Endothelial cell of umbilical vein (primary cell): ENCODE data around the gene CHRND. TPM values are rescaled to one million over a fixed set of nuclear protein-coding genes. Genes with fewer than 3 reads are reported as not detected.

ENCODE experiments used
- BruUV-seq: library from RNA; stranded (reverse); fragments of 400-500 nt; replicated peaks from 2 replicates; lab custom pipeline; 2021; lab: Mats Ljungman, UMichigan
- CTCF ChIA-PET: fragments of 300-600, 350-600 bp; sonication (Branson Sonifier 250); formaldehyde crosslinking; loops from one replicate; lab custom pipeline; 2021; ENCODE audit warnings: antibody characterized with exemption, inconsistent platforms; lab: Charles Lee
- POLR2A ChIA-PET: fragments of 300-600, 350-600 bp; sonication (Branson Sonifier 250); formaldehyde crosslinking; loops from one replicate; lab custom pipeline; 2021; ENCODE audit warnings: antibody characterized with exemption, inconsistent platforms; lab: Charles Lee
- DNase-seq: peaks from one replicate; pipeline ENCODE4 v3.0.0-alpha.2; 2011; ENCODE audit warnings: low read depth, low spot score
- FAIRE-seq: peaks from 2 replicates; lab custom pipeline; 2011; peaks lifted over from hg19 to GRCh38; lab: Jason Lieb, UNC
- H2AFZ ChIP-seq: 2 replicates; pipeline ENCODE4 v1.6.0; 2012; ENCODE audit warnings: low read depth, low read length, control low read depth, inconsistent platforms
- H3K27ac ChIP-seq: 2 replicates; pipeline ENCODE4 v1.5.1; 2011; ENCODE audit warnings: low read depth, mild to moderate bottlenecking, control low read depth, low read length, moderate library complexity; ENCODE audit not compliant: insufficient read depth
- H3K27me3 ChIP-seq, 2 experiments: 2 replicates each; pipeline versions ENCODE4 v1.6.0 to v1.6.1; 2011; ENCODE audit warnings: low read length in 2 of 2, mixed read lengths in 1 of 2; ENCODE audit not compliant: control insufficient read depth in 2 of 2, insufficient read depth in 2 of 2
- H3K36me3 ChIP-seq, 2 experiments: 2 replicates in 1 of 2; 3 replicates in 1 of 2; pipeline ENCODE4 v1.5.1; 2011; ENCODE audit warnings: low read length in 2 of 2, mild to moderate bottlenecking in 1 of 2, moderate library complexity in 1 of 2; ENCODE audit not compliant: control insufficient read depth in 2 of 2, insufficient read depth in 2 of 2; ENCODE audit errors: extremely low read depth in 1 of 2
- H3K4me1 ChIP-seq: 3 replicates; pipeline ENCODE4 v1.5.1; 2011; ENCODE audit warnings: mild to moderate bottlenecking, low read length; ENCODE audit not compliant: control insufficient read depth, insufficient read depth; ENCODE audit errors: extremely low read depth
- H3K4me2 ChIP-seq: 2 replicates; pipeline ENCODE4 v1.6.1; 2011; ENCODE audit warnings: low read length, control low read depth, mixed read lengths; ENCODE audit not compliant: insufficient read depth
- H3K4me3 ChIP-seq, 3 experiments: fragments of 200-600 bp in 1 of 3; sonication (generic), shearing (Covaris generic) in 1 of 3; replicated peaks in 1 of 3; 2 replicates each; pipeline ENCODE4 v1.5.1; 2011 to 2016; ENCODE audit warnings: control low read depth in 3 of 3, low read length in 3 of 3, mild to moderate bottlenecking in 2 of 3, inconsistent platforms in 1 of 3, low read depth in 1 of 3, moderate library complexity in 1 of 3; ENCODE audit not compliant: insufficient read depth in 1 of 3
- H3K79me2 ChIP-seq: 2 replicates; pipeline ENCODE4 v1.6.0; 2012; ENCODE audit warnings: low read length, inconsistent platforms; ENCODE audit not compliant: control insufficient read depth, insufficient read depth
- H3K9ac ChIP-seq: replicated peaks from 2 replicates; pipeline ENCODE3; 2011; ENCODE audit warnings: low read length, control low read depth; ENCODE audit not compliant: insufficient read depth; ENCODE audit errors: extremely low read depth
- H3K9me1 ChIP-seq: replicated peaks from 3 replicates; pipeline ENCODE4 v1.6.0; 2011; ENCODE audit warnings: mild to moderate bottlenecking, low read length; ENCODE audit not compliant: control insufficient read depth, insufficient read depth; ENCODE audit errors: extremely low read depth
- H3K9me3 ChIP-seq: replicated peaks from 2 replicates; pipeline ENCODE4 v1.5.1; 2012; ENCODE audit warnings: low read length, inconsistent platforms; ENCODE audit not compliant: control insufficient read depth, insufficient read depth
- H4K20me1 ChIP-seq: replicated peaks from 2 replicates; pipeline ENCODE3; 2011; ENCODE audit warnings: mild to moderate bottlenecking, low read length; ENCODE audit not compliant: control insufficient read depth, insufficient read depth; ENCODE audit errors: extremely low read depth
- CTCF ChIP-seq, 2 donors: IDR thresholded peaks; 1 replicate in 1 of 2; 2 replicates in 1 of 2; pipeline ENCODE4 v1.5.1; 2011; ENCODE audit warnings: low read length in 2 of 2, mild to moderate bottlenecking in 2 of 2, moderate library complexity in 2 of 2, control low read depth in 1 of 2, inconsistent platforms in 1 of 2, low read depth in 1 of 2; ENCODE audit not compliant: insufficient read depth in 1 of 2; ENCODE audit errors: extremely low read depth in 1 of 2
- FOS ChIP-seq: IDR thresholded peaks from 2 replicates; pipeline ENCODE4 v1.6.1; 2011; ENCODE audit warnings: mild to moderate bottlenecking, low read length, moderate library complexity, borderline replicate concordance; ENCODE audit not compliant: insufficient read depth
- GATA2 ChIP-seq: IDR thresholded peaks from 2 replicates; pipeline ENCODE4 v1.7.0; 2011; ENCODE audit warnings: low read depth, mild to moderate bottlenecking, moderate library complexity, mixed read lengths, low read length; ENCODE audit not compliant: insufficient read length, insufficient read depth
- MYC ChIP-seq: IDR thresholded peaks from one replicate; pipeline ENCODE4 v1.6.1; 2011; ENCODE audit warnings: mild to moderate bottlenecking, low read depth, low read length
- POLR2A ChIP-seq: IDR thresholded peaks from 2 replicates; pipeline ENCODE4 v1.6.1; 2012; ENCODE audit warnings: low read depth, mild to moderate bottlenecking, control low read depth, low read length
- POLR2AphosphoS5 ChIP-seq: IDR thresholded peaks from 2 replicates; pipeline ENCODE4 v1.6.1; 2012; ENCODE audit warnings: low read depth, mild to moderate bottlenecking, control low read depth, low read length, moderate library complexity; ENCODE audit not compliant: insufficient read depth
- dilution Hi-C: fragments of 300-500 bp; cut with MboI; formaldehyde crosslinking; loops from one replicate; pipeline ENCODE4 v1.15.0; 2019; ENCODE audit warnings: low sequenced_read_pairs; ENCODE audit not compliant: extremely low pct_ligation_motif_present
- intact Hi-C: fragments of 100-400 bp; cut with micrococcal nuclease; formaldehyde crosslinking; loops from one replicate; pipeline ENCODE4 v1.10.0; 2022
- polyA plus RNA-seq, 4 experiments: library from polyadenylated mRNA; depleted of rRNA in 3 of 4; stranded (reverse) in 3 of 4; unstranded in 1 of 4; fragments of >200 nt; gene quantifications; 2 replicates each; pipeline versions ENCODE4 v1.2.1 to v1.2.3, GENCODE V29; 2011 to 2012; ENCODE audit warnings: missing spikeins in 1 of 4
- total RNA-seq: library from RNA; stranded (reverse); gene quantifications from 2 replicates; pipeline ENCODE4 v1.2.3, GENCODE V29; 2021
- TF ChIP-seq, protein P1 (sequence below): IDR thresholded peaks from 2 replicates; pipeline ENCODE4 v1.6.1; 2011; ENCODE audit not compliant: insufficient read depth, insufficient read length

The CHRND gene
- total and polyA plus RNA-seq, 2 donors (not counting 3 experiments of a cell fraction or from before 2014, with no cell fraction given) = not detected

DNA sequence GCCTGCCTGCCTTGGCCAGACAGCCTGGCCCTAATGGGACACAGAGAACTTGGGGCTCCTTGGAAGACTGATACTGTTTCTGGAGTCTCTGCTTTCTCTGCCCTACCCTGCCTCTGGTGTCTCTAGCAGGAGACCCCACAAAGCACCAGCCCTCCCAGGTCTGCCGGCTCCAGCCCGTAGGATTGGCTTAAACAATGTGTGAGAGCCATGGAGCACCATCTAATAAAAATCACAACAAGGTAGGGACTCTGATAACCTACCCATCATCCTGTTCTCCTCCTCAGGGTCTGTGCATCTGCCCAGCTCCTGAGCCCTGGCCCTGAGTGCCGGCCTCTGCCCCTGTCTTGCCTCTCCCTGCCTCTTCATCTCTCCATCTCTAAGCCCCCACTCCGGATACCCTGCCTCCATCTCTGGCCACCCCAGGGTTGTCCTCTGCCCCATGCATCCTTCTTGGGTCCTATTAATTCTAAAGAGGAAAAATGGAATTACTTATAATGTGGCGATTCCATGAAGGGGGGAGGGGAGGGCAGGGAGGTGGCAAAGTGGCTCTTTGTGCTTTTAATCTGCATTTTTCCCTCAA lies 37.1 kb upstream of the CHRND start:
- Histone ChIP-seq H3K4me3 (no peak overlapping the region), H3K4me2 (no peak overlapping the region), H3K79me2 (no peaks in the 10 kb centered on the region), H3K36me3 (no peaks in the 10 kb centered on the region), H4K20me1 (no peaks in the 10 kb centered on the region), H3K27ac (no peak overlapping the region), H3K27me3 (peaks cover 32 to 48% of the 10 kb centered on the region in 2 experiments), H3K9ac (no peak overlapping the region), H3K4me1 (no peaks in the 10 kb centered on the region), H3K9me3 (no peaks in the 10 kb centered on the region), H3K9me1 (no peaks in the 10 kb centered on the region), H2AFZ (no peak overlapping the region)
- ChIA-PET POLR2A (no interaction called here), CTCF (no interaction called here)
- DNase-seq (no peak), FAIRE-seq (no peak)
- dilution Hi-C loops (no loop called here), intact Hi-C loops (no loop called here)
- no peak for TF ChIP-seq GATA2
- no peak for TF ChIP-seq FOS
- TF ChIP-seq POLR2A = no peak
- no peak for TF ChIP-seq MYC
- no peak for TF ChIP-seq POLR2AphosphoS5
- TF ChIP-seq, protein P1, sequence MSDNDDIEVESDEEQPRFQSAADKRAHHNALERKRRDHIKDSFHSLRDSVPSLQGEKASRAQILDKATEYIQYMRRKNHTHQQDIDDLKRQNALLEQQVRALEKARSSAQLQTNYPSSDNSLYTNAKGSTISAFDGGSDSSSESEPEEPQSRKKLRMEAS = no peak
- TF ChIP-seq CTCF (IDR thresholded peaks at IDR 0.05; ENCODE audit: extremely low read depth in 1 of 2, insufficient read depth in 1 of 2, low read depth in 1 of 2, low read length in 2 of 2) = no peak
- no TSS peak for BruUV-seq
